Panc1 (cell line): ENCODE data around the gene SCYL2.

ENCODE experiments used
- CTCF ChIP-seq: fragments of 450-650 bp; IDR thresholded peaks from 2 replicates; pipeline ENCODE4 v1.5.1; 2017; ENCODE audit warnings: mild to moderate bottlenecking
- POLR2AphosphoS5 ChIP-seq: IDR thresholded peaks from 2 replicates; pipeline ENCODE4 v1.6.1; 2012; ENCODE audit warnings: mild to moderate bottlenecking, low read depth, low read length, moderate library complexity
- REST ChIP-seq, 2 experiments: IDR thresholded peaks; 2 replicates each; pipeline ENCODE4 v1.6.1; 2011 to 2012; ENCODE audit warnings: low read depth in 2 of 2, control low read depth in 1 of 2, low read length in 1 of 2, mild to moderate bottlenecking in 1 of 2, moderate library complexity in 1 of 2; ENCODE audit not compliant: insufficient read depth in 1 of 2
- SIN3A ChIP-seq: IDR thresholded peaks from 2 replicates; pipeline ENCODE4 v1.6.1; 2012; ENCODE audit warnings: low read depth, mild to moderate bottlenecking, low read length, moderate library complexity, borderline replicate concordance; ENCODE audit not compliant: insufficient read depth

GRCh38 chr12:100384559-100384935 is 117.6 kb downstream of the SCYL2 start:
- TF ChIP-seq CTCF: no peak
- no peak for TF ChIP-seq POLR2AphosphoS5
- no peak for TF ChIP-seq REST (IDR thresholded peaks at IDR 0.05; ENCODE audit: insufficient read depth in 1 of 2, low read depth in 2 of 2, low read length in 1 of 2)
- no peak for TF ChIP-seq SIN3A
